Measurements from ENCODE around the gene GALR3.
A peak's percentile ranks its signal among the peaks of the same experiment; 100 is the strongest.

GALR3 gene

DNA sequence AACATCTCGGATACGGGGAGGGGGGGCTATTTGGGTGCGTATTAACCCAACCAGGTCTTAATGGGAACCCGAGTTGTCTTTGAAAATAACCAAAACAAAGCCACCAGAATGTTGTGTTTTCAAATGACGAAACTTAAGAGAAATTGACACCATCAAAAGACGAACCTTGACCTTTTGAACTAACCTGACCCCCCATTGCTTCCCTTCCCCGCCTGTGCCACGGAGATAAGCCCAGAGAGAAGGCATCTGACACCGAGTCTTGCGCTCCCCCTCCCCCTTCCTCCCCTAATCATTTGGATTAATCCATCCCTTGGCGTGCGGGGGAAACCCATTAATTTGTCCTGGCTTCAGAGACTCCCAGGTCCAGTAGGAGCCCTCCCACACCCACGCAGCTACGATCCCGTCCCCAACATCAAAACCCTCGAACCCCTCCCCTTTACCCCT, 20.0 kb upstream of the GALR3 start:
- H3K4me3 ChIP-seq (ENCODE audit: control insufficient read depth, low read depth, low read length): peak overlapping the region; percentile 48
- TF ChIP-seq, protein P1, sequence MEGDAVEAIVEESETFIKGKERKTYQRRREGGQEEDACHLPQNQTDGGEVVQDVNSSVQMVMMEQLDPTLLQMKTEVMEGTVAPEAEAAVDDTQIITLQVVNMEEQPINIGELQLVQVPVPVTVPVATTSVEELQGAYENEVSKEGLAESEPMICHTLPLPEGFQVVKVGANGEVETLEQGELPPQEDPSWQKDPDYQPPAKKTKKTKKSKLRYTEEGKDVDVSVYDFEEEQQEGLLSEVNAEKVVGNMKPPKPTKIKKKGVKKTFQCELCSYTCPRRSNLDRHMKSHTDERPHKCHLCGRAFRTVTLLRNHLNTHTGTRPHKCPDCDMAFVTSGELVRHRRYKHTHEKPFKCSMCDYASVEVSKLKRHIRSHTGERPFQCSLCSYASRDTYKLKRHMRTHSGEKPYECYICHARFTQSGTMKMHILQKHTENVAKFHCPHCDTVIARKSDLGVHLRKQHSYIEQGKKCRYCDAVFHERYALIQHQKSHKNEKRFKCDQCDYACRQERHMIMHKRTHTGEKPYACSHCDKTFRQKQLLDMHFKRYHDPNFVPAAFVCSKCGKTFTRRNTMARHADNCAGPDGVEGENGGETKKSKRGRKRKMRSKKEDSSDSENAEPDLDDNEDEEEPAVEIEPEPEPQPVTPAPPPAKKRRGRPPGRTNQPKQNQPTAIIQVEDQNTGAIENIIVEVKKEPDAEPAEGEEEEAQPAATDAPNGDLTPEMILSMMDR (conservative IDR thresholded peaks at IDR 0.05; ENCODE audit: control insufficient read depth, insufficient read depth, low read depth, low read length): no peak
- DNase-seq (ENCODE audit: low read depth): no peak

DNA sequence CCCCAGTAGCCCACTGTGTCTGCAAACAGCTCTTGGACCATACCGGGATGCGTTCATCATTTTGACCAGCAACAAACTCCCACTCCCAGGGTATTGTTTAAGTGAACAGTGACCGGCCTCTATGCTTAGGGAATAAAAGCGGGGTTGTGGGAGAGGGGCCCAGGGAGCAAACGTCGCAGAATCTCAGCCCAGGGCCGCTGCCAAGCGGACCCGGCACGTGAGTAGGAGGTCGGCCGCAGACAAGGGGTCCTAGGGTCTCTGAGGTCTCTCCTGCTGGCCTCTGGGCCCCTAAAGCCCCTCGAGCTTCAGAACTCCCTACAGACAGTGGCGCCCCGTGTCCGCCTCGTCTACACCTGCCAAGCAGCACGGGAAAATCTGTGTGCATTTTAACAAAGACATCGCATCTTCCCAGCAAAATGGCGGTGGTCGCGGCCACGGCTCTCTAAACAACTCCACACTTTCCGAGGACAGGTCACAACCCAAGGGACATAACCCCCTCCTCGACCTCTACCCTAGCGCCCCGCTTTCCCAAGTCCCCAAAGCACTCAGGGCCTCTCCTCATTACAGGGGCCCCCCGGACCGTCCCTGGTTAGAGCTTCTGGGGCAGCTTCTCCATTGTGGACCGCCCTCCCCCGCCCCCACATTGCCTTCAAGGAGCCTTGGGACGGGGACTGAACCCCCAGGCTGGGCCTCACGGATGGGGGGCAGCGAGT, 19.4 kb upstream of the GALR3 start:
- TF ChIP-seq, protein P1 (conservative IDR thresholded peaks at IDR 0.05; ENCODE audit: control insufficient read depth, insufficient read depth, low read depth, low read length): no peak
- no peak for DNase-seq (ENCODE audit: low read depth)
- H3K4me3 ChIP-seq (ENCODE audit: control insufficient read depth, low read depth, low read length): no peak overlapping the region

DNA sequence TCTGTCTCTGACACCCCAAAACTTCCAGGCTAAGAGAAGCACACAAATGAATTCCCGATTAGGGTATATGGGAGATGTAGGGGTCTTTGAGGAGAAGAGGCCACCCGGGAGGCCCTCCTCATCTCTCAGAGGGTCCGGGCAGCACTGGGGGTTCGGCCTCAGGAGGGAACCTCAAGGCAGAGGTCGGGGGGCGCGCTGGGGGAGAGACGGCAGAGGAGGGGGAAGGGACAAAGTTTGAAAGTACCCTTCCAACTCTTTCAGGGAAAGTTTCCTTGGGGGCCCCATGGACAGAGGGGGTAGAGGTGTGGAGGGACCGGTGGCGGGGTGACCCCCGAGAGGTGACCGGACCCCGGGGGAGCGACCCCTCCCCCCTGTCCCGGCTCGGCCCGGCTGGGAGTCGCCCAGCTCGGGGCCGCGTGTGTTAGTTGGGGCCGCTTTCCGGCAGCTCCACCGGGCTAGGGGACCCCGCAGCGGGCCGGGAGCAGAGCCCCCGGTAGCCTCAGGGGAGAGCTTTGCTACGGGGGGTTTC, 18.8 kb upstream of the GALR3 start:
- no peak for DNase-seq (ENCODE audit: low read depth)
- H3K4me3 ChIP-seq (ENCODE audit: control insufficient read depth, low read depth, low read length): peak overlapping the region; percentile 39
- TF ChIP-seq, protein P1 (conservative IDR thresholded peaks at IDR 0.05; ENCODE audit: control insufficient read depth, insufficient read depth, low read depth, low read length): no peak

DNA sequence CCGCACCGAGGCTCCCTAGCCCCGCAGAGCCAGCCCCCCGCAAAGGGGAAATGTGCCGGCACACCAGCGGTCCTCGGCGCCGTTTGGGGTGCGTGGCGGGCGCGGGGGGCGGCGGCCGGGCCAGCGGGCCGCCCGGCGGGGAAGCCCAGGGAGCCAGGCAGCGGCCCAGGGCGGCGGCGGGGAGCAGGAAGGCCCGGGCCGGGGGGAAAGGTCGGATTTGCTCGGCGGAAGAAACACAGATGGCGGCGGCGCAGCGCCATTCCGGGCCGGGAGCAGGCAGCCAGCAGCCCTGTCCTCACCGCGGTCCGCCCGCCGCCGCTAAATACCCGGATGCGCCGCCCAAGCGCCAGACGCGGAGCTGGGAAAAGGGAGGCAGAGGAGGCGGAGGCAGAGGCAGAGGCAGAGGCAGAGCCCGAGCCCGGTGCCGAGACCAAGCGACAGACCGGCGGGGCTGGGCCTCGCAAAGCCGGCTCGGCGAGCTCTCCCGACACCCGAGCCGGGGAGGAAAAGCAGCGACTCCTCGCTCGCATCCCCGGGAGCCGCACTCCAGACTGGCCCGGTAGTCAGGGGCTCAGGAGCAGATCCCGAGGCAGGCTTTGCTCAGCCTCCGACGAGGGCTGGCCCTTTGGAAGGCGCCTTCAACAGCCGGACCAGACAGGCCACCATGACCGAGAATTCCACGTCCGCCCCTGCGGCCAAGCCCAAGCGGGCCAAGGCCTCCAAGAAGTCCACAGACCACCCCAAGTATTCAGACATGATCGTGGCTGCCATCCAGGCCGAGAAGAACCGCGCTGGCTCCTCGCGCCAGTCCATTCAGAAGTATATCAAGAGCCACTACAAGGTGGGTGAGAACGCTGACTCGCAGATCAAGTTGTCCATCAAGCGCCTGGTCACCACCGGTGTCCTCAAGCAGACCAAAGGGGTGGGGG, 18.0 kb upstream of the GALR3 start:
- H3K4me3 ChIP-seq (ENCODE audit: control insufficient read depth, low read depth, low read length): peak overlapping the region; percentile 65
- DNase-seq (ENCODE audit: low read depth): peak; percentile 78
- TF ChIP-seq, protein P1 (conservative IDR thresholded peaks at IDR 0.05; ENCODE audit: control insufficient read depth, insufficient read depth, low read depth, low read length): no peak

DNA sequence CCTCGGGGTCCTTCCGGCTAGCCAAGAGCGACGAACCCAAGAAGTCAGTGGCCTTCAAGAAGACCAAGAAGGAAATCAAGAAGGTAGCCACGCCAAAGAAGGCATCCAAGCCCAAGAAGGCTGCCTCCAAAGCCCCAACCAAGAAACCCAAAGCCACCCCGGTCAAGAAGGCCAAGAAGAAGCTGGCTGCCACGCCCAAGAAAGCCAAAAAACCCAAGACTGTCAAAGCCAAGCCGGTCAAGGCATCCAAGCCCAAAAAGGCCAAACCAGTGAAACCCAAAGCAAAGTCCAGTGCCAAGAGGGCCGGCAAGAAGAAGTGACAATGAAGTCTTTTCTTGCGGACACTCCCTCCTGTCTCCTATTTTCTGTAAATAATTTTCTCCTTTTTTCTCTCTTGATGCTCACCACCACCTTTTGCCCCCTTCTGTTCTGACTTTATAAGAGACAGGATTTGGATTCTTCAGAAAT, 17.3 kb upstream of the GALR3 start:
- TF ChIP-seq, protein P1 (conservative IDR thresholded peaks at IDR 0.05; ENCODE audit: control insufficient read depth, insufficient read depth, low read depth, low read length): no peak
- H3K4me3 ChIP-seq (ENCODE audit: control insufficient read depth, low read depth, low read length): peak overlapping the region; percentile 65
- no peak for DNase-seq (ENCODE audit: low read depth)

DNA sequence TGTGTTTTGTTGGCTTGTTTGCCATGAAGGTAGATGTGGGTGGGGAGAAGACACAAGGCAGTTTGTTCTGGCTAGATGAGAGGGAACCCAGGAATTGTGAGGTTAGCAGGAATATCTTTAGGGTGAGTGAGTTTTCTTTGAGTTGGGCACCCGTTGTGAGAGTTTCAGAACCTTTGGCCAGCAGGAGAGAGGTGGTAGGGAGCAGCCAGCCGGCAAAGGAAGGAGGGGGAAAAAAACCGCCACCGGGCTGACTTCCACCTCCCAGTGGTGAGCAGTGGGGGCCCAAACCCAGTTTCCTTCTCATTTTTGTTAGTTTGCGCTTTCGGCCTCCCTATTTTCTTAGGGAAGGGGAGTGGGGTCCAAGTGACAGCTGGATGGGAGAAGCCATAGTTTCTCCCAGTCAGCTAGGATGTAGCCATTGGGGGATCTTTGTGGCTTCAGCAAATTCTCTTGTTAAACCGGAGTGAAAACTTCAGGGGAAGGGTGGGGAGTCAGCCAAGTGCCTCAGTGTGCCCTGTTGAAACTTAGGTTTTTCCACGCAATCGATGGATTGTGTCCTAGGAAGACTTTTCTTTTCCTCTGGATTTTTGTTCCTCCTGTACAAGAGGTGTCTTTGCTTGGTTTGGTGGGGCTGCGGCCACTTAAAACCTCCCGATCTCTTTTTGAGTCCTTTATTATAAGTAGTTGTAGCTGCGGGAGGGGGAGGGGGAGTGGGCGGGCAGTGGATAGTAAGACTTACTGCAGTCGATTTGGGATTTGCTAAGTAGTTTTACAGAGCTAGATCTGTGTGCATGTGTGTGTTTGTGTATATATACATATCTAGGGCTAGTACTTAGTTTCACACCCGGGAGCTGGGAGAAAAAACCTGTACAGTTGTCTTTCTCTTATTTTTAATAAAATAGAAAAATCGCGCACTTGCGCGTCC, 16.5 kb upstream of the GALR3 start:
- TF ChIP-seq, protein P1 (conservative IDR thresholded peaks at IDR 0.05; ENCODE audit: control insufficient read depth, insufficient read depth, low read depth, low read length): no peak
- H3K4me3 ChIP-seq (ENCODE audit: control insufficient read depth, low read depth, low read length): peak overlapping the region; percentile 65
- DNase-seq (ENCODE audit: low read depth): peak; percentile 57
